GM12874 (cell line): ENCODE data around the gene CHRNA3.

Source experiments
- CTCF ChIP-seq: IDR thresholded peaks from 2 replicates; pipeline ENCODE4 v1.5.1; 2011; ENCODE audit warnings: low read depth, mild to moderate bottlenecking, control low read depth, low read length, moderate library complexity; ENCODE audit not compliant: insufficient read depth

CHRNA3 gene

GRCh38 chr15:78550194-78550593 lies 70.6 kb downstream of the CHRNA3 start:
- no peak for TF ChIP-seq CTCF
